ENCODE measurements around the gene MEX3A.
"Not testable (repeated sequence)": the region's sequence is repeated elsewhere in the genome, so short reads cannot be mapped to it uniquely, and the experiment has no call there.

MEX3A gene

DNA sequence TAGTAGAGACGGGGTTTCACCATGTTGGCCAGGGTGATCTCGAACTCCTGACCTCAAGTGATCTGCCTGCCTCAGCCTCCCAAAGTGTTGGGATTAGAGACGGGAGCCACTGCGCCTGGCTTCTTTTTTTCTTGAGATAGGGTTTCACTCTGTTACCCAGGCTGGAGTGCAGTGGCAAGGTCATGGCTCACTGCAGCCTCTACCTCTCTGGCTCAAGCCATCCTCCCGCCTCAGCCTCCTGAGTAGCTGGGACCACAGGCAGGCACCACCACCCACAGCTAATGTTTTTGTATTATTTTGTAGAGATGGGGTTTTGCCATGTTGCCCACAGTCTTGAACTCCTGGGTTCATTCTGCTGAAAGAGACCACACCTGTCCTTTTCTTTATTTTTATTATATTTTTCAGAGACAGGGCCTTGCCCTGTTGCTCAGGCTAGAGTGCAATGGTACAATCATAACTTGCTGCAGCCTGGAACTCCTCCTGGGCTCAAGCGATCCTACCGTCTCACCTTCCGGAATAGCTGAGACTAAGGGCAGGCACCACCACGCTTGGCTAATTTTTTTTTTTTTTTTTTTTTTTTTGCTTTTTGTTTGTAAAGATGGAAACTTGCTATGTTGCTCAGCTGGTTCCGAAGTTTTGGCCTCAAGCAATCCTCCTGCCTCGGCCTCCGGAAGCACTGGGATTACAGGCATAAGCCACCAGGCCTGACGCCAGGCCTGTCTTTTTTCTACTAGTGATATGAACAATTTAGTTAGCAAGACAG is 35.3 kb upstream of the MEX3A start:
- TF ChIP-seq, protein P1, sequence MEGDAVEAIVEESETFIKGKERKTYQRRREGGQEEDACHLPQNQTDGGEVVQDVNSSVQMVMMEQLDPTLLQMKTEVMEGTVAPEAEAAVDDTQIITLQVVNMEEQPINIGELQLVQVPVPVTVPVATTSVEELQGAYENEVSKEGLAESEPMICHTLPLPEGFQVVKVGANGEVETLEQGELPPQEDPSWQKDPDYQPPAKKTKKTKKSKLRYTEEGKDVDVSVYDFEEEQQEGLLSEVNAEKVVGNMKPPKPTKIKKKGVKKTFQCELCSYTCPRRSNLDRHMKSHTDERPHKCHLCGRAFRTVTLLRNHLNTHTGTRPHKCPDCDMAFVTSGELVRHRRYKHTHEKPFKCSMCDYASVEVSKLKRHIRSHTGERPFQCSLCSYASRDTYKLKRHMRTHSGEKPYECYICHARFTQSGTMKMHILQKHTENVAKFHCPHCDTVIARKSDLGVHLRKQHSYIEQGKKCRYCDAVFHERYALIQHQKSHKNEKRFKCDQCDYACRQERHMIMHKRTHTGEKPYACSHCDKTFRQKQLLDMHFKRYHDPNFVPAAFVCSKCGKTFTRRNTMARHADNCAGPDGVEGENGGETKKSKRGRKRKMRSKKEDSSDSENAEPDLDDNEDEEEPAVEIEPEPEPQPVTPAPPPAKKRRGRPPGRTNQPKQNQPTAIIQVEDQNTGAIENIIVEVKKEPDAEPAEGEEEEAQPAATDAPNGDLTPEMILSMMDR (IDR thresholded peaks at IDR 0.05; ENCODE audit: low read depth, low read length), result no peak
- in situ Hi-C loops (cut with HindIII; ENCODE audit: low sequenced_read_pairs), result no loop called here
- no peak for DNase-seq (ENCODE audit: low read depth, low spot score)
- peak overlapping the region; percentile 94 for H3K4me3 ChIP-seq (ENCODE audit: low read depth, low read length)

DNA sequence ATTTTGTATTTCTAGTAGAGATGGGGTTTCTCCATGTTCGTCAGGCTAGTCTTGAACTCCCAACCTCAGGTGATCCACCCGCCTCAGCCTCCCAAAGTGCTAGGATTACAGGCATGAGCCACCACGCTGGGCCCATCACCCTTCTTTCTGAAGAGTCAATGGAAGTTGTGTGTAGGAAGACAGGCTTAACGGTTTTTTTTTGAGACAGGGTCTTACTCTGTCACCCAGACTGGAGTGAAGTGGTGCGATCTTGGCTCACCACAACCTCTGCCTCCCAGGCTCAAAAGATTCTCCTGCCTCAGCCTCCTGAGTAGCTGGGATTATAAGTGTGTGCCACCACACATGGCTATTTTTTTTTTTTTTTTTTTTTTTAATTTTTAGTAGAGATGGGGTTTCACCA is 34.5 kb upstream of the MEX3A start:
- DNase-seq (ENCODE audit: low read depth, low spot score); in situ Hi-C loops (cut with HindIII; ENCODE audit: low sequenced_read_pairs): not testable (repeated sequence)
- H3K4me3 ChIP-seq (ENCODE audit: low read depth, low read length), result peak overlapping the region; percentile 94

DNA sequence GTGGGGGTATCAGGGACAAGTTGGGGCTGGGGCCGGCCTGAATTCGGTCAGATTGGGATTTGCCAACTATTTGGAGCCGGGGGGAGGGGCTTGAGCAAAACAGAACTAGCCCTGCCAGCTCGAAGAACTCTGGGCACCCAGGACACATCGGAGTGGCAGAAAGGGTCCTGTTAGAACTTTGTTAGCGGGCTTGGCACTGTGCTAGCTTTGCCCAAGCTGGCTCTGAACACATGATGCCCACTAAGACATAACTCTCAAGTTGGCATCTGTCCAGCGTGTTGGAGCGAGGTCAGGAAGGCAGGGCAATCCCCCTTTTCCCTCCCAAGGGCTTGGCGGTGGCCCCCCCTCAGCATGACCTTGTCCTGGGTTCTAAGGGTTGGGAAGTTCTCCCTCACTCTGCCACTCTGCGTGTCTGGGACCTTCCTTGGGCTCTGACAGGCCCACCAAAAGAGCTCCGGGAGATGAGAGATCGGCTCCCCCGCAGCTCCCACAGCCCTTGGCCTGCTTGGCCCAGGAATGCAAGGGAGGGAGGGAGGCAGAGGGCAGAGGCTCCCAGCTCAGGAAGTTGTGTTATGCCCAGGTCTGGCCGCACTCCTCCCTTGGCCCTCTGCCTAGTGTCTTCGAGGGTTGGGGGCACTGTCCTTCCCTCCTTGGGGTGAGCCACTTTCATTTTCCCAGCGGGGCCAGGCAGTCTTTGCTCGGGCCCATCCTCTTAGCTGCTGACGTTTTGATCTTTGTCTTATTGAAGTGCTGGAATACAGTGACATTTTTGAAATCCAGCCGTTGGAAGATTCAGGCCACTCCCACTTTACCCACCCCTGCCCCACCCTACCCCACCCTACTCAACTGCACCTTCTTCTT is 33.5 kb upstream of the MEX3A start:
- peak overlapping the region; percentile 94 for H3K4me3 ChIP-seq (ENCODE audit: low read depth, low read length)
- TF ChIP-seq, protein P1 (IDR thresholded peaks at IDR 0.05; ENCODE audit: low read depth, low read length), result no peak
- DNase-seq (ENCODE audit: low read depth, low spot score), result peak; percentile 66
- in situ Hi-C loops (cut with HindIII; ENCODE audit: low sequenced_read_pairs), result no loop called here

DNA sequence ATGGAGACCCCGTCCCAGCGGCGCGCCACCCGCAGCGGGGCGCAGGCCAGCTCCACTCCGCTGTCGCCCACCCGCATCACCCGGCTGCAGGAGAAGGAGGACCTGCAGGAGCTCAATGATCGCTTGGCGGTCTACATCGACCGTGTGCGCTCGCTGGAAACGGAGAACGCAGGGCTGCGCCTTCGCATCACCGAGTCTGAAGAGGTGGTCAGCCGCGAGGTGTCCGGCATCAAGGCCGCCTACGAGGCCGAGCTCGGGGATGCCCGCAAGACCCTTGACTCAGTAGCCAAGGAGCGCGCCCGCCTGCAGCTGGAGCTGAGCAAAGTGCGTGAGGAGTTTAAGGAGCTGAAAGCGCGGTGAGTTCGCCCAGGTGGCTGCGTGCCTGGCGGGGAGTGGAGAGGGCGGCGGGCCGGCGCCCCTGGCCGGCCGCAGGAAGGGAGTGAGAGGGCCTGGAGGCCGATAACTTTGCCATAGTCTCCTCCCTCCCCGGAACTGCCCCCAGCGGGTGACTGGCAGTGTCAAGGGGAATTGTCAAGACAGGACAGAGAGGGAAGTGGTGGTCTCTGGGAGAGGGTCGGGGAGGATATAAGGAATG is 32.8 kb upstream of the MEX3A start:
- peak overlapping the region; percentile 94 for H3K4me3 ChIP-seq (ENCODE audit: low read depth, low read length)
- in situ Hi-C loops (cut with HindIII; ENCODE audit: low sequenced_read_pairs), result no loop called here
- TF ChIP-seq, protein P1 (IDR thresholded peaks at IDR 0.05; ENCODE audit: low read depth, low read length), result no peak
- DNase-seq (ENCODE audit: low read depth, low spot score), result no peak

DNA sequence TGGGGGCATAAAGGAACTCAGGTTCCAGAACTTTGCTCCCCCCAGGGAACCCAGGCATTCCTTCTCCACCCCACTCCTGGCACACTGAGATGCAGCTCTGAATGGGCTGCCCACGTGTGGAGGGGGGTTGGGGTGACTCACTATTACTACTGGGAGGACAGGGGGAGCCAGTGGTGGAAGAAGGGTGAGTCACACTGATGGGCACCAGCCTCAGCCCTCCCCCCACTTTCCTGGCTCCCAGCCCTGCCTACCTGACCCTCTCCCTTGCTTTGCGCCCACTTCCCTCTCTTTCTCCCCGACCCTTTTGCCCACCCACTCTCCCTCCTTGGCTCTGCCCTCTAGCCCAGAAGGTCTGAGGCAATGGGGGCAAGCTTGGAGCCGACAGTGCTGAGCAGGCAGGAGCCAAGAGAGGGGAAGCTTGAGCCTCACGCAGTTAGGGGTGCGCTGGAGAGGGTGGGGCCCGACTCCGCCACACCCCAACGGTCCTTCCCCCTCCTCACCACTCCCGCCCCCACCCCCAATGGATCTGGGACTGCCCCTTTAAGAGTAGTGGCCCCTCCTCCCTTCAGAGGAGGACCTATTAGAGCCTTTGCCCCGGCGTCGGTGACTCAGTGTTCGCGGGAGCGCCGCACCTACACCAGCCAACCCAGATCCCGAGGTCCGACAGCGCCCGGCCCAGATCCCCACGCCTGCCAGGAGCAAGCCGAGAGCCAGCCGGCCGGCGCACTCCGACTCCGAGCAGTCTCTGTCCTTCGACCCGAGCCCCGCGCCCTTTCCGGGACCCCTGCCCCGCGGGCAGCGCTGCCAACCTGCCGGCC is 32.0 kb upstream of the MEX3A start, which contains the start of gene LMNA:
Gene LMNA (plus strand): TSS at position 611 of the 818 bp plus-strand sequence. CDS start 208 bp downstream, outside the sequence.
- TF ChIP-seq, protein P1 (IDR thresholded peaks at IDR 0.05; ENCODE audit: low read depth, low read length), result no peak
- H3K4me3 ChIP-seq (ENCODE audit: low read depth, low read length), result peak within 1 kb of the TSS; percentile 94
- in situ Hi-C loops (cut with HindIII; ENCODE audit: low sequenced_read_pairs), result no loop called here
- DNase-seq (ENCODE audit: low read depth, low spot score), result peak; percentile 97

DNA sequence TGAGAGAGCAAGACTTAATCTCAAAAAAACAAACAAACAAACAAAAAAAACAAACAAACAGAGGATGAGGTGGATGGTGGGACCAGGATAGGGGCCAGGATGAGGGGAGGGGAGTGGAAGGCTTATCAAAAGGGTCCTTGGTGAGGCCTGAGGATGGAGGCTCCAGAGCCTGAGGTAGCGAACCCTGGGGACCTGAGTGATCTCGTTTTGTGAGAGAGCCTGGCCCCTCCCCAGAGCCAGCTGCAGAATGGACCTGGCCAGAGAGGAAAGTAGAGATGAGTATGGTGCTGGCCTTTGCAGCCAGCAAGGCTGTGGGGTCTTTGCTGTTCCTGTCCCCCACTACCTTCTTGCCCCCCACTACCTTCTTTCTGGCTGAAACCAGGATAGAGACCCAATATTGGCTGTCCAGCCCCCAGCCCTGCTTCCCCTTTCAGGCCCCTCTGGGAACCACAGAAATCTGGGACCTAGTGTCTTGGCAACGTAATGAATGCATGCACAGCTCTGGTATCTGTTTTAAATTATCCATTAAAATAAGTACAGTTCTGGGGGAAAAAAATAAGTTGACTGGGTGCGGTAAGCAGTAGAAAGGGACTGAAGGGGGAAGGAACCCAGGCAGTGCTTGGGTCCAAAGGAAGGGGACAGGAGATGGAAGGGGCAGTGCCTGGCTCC is 31.2 kb upstream of the MEX3A start:
- TF ChIP-seq, protein P1 (IDR thresholded peaks at IDR 0.05; ENCODE audit: low read depth, low read length), result no peak
- in situ Hi-C loops (cut with HindIII; ENCODE audit: low sequenced_read_pairs), result no loop called here
- peak; percentile 54 for DNase-seq (ENCODE audit: low read depth, low spot score)
- H3K4me3 ChIP-seq (ENCODE audit: low read depth, low read length), result no peak overlapping the region
